Lower leg skin (tissue), 3 donors: ENCODE results near the gene PLPP4.

Experiments used
- POLR2A ChIP-seq, 2 donors: fragments of 450-650 bp; IDR thresholded peaks; one replicate each; pipeline ENCODE4 v1.6.1; 2016 to 2017; ENCODE audit warnings: antibody characterized with exemption in 2 of 2, mild to moderate bottlenecking in 1 of 2, moderate library complexity in 1 of 2
- TF ChIP-seq, protein P1 (sequence below), 3 donors: fragments of 450-650 bp; IDR thresholded peaks; one replicate each; pipeline ENCODE4 v1.5.1; 2016; ENCODE audit warnings: antibody characterized with exemption in 3 of 3, mild to moderate bottlenecking in 3 of 3, moderate library complexity in 2 of 3

- TF ChIP-seq, protein P1, sequence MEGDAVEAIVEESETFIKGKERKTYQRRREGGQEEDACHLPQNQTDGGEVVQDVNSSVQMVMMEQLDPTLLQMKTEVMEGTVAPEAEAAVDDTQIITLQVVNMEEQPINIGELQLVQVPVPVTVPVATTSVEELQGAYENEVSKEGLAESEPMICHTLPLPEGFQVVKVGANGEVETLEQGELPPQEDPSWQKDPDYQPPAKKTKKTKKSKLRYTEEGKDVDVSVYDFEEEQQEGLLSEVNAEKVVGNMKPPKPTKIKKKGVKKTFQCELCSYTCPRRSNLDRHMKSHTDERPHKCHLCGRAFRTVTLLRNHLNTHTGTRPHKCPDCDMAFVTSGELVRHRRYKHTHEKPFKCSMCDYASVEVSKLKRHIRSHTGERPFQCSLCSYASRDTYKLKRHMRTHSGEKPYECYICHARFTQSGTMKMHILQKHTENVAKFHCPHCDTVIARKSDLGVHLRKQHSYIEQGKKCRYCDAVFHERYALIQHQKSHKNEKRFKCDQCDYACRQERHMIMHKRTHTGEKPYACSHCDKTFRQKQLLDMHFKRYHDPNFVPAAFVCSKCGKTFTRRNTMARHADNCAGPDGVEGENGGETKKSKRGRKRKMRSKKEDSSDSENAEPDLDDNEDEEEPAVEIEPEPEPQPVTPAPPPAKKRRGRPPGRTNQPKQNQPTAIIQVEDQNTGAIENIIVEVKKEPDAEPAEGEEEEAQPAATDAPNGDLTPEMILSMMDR (IDR thresholded peaks at IDR 0.05), result no peak
- no peak for TF ChIP-seq POLR2A (IDR thresholded peaks at IDR 0.05)
These were observed 85.0 kb downstream of the PLPP4 start for GRCh38 chr10:120541984-120542383.
